Hematopoietic multipotent progenitor cell treated with erythropoietin and hydrocortisone succinate and interleukin-3 and kit ligand, for 8 days (in vitro differentiated cells): ENCODE data around the gene RBBP8NL.

Experiments
- DNase-seq: peaks from one replicate; pipeline ENCODE4 v3.0.0-alpha.2; 2015

Gene RBBP8NL

DNA sequence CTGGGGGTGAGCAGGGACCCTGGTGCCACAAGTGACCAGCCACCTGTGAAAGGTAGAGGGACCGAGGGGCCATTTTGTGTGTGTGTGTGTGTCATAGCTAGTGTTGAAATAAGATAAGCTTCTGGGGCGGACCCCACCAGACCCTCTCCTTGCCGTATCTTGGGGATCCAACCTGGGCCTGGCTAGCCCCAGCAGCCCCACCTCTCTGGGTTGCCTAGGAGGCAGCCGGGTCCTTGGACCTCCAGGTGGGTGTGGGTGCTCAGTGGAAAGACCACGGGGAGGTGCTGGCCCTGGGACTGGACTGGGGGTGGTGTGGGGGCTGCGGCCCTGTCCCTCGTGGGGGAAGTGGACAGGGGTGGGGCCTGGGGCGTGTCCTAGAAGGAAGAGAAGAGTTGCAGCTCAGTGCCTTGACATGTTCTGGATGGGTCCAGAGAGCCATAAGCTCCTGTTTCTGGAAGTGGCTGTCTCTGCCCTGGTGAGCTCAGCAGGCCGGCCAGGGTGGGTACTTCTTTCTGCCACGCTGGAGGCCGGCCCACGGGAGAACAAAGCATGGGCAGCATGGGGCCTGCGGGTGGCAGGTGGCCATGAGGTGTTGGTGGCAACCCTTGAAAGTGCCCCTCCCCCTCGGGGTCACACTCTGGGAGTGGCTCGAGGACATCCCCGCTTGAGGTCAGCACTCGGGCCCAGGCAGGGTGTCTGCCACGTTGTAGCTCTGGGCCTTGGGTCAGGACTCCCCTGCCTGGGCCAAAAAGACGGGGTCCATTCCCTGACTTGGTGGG lies 8.4 kb downstream of the RBBP8NL start:
- peak; percentile 41 for DNase-seq

- DNase-seq, result no peak
Observed at GRCh38 chr20:62417981-62418708, 9.2 kb downstream of the RBBP8NL start.

DNA sequence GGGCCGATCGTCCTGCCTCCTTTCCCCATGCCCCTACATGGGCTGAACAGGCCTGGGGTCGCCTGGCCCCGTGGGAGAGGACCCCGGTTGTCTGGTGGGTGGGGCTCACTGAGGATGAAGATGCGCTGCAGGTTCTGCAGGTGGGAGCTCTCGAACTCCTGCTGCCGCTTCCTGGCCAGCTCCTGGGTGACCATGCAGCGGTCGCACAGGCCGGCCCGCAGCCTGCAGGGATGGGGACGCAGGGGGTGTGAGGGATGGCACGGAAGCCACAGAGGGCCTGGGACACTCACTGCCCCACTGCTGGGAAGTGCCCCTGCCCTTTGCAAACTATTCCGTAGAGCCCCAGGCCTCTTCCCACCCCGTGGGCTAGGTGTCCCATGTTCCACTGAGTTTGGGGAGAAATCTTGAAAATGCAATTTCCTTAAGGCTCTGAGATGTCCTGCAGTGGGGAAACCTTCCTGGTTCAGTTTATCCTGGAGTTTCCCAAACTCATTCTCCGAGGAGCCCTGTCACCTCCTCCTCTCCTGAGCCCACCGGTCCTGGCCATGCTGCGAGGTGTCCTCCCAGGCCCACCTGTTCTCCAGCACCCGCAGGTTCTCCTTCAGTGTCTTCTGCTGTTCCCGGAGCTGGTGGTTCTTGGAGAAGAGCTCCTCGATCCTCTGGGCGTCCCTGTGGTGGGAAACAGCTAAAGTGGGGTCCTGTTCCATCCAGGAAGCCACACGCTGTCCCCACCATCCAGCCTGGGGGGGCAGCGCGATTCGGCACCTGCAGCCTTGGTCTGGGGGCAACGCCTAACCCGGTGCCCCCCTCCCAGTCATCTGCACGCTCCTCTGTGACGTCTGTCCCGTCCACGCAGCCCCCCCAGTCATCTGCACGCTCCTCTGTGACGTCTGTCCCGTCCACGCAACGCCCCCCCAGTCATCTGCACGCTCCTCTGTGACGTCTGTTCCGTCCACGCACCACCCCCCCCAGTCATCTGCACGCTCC lies 10.4 kb downstream of the RBBP8NL start:
- no peak for DNase-seq

GRCh38 chr20:62415354-62416111 lies 11.8 kb downstream of the RBBP8NL start:
- no peak for DNase-seq

DNA sequence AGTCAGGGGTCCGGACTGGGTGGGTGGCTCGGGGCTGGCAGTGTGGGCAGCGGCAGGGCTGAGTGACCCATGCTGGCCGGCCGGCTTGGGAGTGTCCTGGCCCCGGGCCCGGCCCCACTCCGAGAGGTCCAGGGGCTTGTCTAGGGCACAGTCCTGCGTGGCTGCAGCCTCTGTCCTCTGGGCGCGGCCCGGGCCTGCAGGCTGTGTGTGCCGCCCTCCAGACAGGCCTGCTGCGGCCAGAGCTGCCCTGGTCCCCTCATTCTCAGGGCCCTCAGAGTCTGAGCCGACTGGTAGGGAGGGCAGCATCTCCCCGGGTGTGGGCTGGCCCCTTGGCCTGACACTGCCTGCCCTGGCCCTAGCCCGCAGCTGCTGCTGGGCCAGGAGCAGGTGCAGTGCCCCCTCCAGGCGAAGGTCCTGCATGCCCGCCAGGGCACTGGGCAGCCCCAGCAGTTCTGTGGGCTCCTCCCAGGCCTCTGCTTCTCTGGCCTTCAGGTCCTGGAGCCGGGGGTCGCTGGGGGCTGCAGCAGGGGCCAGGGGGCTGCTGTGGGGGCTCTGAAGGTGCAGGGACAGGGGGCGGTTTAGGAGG lies 13.3 kb downstream of the RBBP8NL start:
- DNase-seq, result no peak

DNA sequence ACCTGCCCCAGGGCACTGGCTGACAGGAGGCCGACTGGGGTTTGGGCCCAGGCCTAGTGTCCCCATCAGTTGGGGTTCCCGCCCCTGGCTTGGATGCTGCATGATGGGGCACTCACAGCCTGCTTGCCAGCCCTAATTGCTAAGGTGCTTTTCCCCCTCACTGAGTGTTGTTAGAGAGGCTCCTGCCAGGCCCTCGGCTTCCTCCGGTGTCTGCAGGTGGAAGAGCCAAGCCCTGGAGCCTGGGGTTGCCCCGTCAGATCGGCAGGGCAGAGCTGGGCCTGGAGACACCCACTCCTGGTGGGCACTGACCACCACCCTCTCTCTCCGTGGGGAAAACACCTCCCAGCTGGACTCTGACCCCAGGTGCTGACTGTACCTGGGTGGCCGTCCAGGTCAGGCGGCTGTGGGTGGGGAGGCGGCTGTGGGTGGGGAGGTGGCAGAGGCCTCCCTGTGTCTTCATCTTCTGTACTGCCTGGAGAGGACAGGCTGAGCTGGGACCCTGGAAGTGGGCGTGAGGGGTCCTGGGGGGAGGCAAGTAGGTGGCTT lies 14.2 kb downstream of the RBBP8NL start:
- no peak for DNase-seq

GRCh38 chr20:62412194-62413024 lies 14.9 kb downstream of the RBBP8NL start:
- DNase-seq, result no peak

DNA sequence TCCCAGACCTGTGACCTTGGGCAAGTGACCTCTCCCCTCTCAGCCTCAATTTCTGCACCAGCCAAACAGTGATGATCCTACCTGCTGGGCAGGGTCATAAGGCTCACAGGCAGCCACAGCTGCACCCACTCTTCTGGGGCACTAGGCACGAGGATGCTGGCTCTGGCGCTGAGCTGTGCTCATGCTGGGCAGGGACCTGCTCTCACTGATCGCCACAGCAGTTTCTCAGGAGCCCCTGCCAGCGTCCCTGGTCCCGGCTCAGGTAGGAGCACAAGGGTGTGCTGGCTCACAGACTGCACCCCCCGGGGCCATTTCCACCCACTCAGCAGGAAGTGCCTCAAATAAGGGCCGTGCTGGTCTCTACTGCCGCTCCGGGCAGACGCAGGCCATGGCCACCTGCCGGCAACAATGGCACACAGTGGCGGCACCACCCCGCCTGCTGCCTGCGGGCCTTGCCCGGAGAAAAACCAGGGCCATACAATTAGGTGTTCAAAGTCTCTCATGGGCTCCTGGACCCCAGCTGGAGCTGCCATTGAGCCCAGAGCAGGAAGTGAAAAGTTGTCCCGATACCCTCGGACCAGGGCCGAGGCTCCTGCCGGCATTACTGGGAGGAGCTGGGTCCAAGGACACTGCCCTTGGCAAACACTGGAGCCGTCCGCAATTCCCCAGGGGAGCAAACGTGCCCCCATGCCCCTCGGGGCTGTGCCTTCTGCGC lies 15.7 kb downstream of the RBBP8NL start:
- DNase-seq, result no peak

DNA sequence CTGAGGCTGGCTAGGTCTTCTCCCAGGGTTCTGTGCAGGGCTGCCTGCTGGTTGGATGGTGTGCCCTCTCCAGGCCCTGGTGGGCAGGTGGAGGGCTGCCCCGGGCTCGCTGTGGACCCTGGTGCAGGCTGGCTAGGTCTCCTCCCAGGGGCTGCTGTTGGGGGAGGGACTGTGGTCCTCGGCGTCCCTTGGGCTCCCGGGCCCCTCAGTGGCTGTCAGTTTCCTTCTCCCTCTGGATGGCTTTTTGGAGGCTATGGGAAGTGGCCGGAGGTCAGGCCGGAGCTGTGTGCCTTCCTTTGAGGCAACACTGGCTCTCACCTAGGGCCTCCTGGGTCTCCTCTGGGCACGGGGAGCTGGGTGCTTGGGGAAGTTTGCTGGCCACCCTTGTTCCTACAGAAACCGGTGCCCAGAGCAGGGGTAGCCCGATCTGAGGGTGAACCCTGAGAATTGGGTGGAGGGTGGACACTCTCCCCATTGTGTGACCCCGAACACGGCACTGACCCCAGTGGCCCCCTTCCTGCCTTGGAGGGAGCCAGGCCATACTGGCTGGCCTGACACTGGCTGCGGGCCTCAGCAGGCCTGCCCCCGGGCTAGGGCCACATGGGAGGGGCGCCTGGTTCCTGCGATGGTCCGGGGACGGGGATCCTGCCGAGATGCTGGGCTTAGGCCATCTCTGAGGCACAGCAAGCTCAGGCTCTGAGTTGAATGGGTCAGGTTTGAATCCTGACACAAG lies 16.4 kb downstream of the RBBP8NL start:
- no peak for DNase-seq

- peak; percentile 83 for DNase-seq
Observed at GRCh38 chr20:62409931-62410745, 17.2 kb downstream of the RBBP8NL start.

- DNase-seq, result no peak
Observed at GRCh38 chr20:62409086-62409853, 18.1 kb downstream of the RBBP8NL start.

GRCh38 chr20:62408640-62409039 lies 18.7 kb downstream of the RBBP8NL start:
- DNase-seq, result no peak

- no peak for DNase-seq
Observed at GRCh38 chr20:62408055-62408454, 19.3 kb downstream of the RBBP8NL start.

DNA sequence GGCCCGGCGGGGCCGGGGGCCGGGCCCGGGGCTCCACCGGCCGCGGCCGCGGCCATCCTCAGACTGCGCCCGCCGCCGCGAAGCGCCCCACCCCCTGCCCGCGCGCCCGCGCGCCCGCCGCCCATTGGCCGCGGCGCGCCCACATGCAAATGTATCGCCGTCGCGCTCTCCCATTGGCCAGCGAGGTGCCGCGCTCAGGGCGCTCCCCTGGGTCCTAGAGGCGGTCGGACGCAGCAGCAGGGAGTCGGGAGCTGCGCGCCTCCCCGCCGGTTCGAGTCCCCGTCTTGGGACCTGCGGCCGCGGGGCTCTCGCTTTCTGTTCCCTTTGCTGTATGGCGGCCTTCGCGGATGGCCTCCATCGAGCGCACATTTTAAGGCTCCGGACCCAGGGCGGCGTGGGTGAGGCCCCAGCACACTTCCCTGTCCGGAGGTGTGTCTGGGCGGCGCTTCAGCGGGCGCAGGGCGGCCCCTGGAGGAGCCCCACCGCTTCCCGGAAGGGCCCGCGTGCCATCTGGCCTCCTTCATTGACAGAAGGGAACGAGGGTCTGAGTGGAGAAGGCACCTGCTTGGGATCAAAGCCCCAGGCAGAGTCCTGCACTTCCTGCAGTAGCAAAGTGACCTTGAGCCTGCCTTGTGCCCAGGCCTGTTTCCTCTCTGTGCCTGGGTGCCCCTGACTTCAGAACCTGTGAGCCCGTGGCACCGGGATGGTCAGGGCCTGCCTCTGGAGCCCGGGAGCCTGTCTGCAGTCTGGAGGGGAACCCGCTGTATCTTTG lies 19.9 kb downstream of the RBBP8NL start, which contains the start of gene CABLES2:
Gene CABLES2, minus strand, starts transcription at position 65 of the 772 bp plus-strand sequence. Its CDS starts 9 bp downstream, at position 56.
- peak; percentile 94 for DNase-seq

DNA sequence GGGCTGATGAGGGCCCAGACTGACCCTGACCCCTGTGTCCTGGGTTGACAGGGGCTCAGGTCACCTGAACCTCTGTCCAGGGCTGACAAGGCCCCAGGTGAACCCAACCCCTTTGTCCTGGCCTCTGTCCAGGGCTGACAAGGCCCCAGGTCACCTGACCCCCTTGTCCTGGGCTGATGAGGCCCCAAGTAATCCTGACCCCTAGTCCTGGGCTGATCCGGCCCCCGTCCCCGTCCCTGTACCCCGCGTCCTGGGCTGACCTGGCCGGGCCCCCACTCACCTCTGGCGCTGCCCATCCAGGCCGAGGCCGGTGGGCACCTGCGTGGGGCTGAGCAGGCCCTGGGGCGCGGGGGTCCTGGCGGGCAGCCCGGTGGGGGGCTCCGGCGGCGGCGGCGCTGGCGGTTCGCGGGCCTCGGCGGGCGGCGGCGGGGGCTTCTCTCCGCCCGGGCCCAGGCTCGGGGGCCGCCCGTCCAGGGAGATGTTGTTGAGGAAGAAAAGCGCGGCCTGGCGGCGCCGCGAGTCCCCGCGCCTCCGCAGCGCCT lies 20.6 kb downstream of the RBBP8NL start:
- no peak for DNase-seq

GRCh38 chr20:62405981-62406513 lies 21.3 kb downstream of the RBBP8NL start:
- no peak for DNase-seq
